Cardiac muscle cell (in vitro differentiated cells and primary cell): Measurements from ENCODE around the gene ZRANB1. TPM values are rescaled to one million over a fixed set of nuclear protein-coding genes. Genes with fewer than 3 reads are reported as not detected.
A peak's percentile ranks its signal among the peaks of the same experiment; 100 is the strongest.

Experiments used
- DNase-seq, 2 donors: peaks; one replicate each; pipeline versions ENCODE4 v3.0.0 to v3.0.0-alpha.2; 2010 to 2017; ENCODE audit warnings: low read depth in 1 of 2, low spot score in 1 of 2
- H3K27ac ChIP-seq: fragments of 200-600 bp; sonication (generic); 2 replicates; pipeline ENCODE4 v1.5.1; 2016
- H3K27me3 ChIP-seq: fragments of 200-600 bp; sonication (generic); 2 replicates; pipeline ENCODE4 v1.6.0; 2016; ENCODE audit warnings: control low read depth
- H3K36me3 ChIP-seq: fragments of 200-600 bp; sonication (generic); 2 replicates; pipeline ENCODE4 v1.5.1; 2016; ENCODE audit warnings: control low read depth
- H3K4me1 ChIP-seq: fragments of 200-600 bp; sonication (generic); 2 replicates; pipeline ENCODE4 v1.8.1; 2017; ENCODE audit warnings: low read depth, mild to moderate bottlenecking, mixed run types
- H3K4me3 ChIP-seq: fragments of 200-600 bp; sonication (generic); 2 replicates; pipeline ENCODE4 v1.5.1; 2016; ENCODE audit warnings: mild to moderate bottlenecking
- H3K9me3 ChIP-seq: fragments of 200-600 bp; sonication (generic); 2 replicates; pipeline ENCODE4 v1.5.1; 2017; ENCODE audit warnings: low read depth, mild to moderate bottlenecking, control low read depth
- CTCF ChIP-seq: IDR thresholded peaks from 2 replicates; pipeline ENCODE4 v1.5.1; 2012; ENCODE audit warnings: low read depth, mild to moderate bottlenecking, low read length
- polyA plus RNA-seq: library from polyadenylated mRNA; unstranded; fragments of >200 nt; fragmentation: Nextera tagmentation; extraction: Ambion mirVana; gene quantifications from 2 replicates; pipeline ENCODE4 v1.2.1, GENCODE V29; 2016
- total RNA-seq: library from RNA; depleted of rRNA; stranded (reverse); fragments of >200 nt; gene quantifications from 2 replicates; pipeline ENCODE4 v1.2.3, GENCODE V29; 2016

The ZRANB1 gene
- total and polyA plus RNA-seq, 2 experiments from 2014 or later: 11.0 to 20.9 TPM

GRCh38 chr10:124996127-124996853 lies 54.4 kb downstream of the ZRANB1 start:
- Histone ChIP-seq H3K27ac (peak overlapping the region; percentile 58), H3K9me3 (no peaks in the 10 kb centered on the region), H3K27me3 (no peaks in the 10 kb centered on the region), H3K4me3 (no peak overlapping the region), H3K4me1 (no peaks in the 10 kb centered on the region), H3K36me3 (peaks cover 48% of the 10 kb centered on the region)
- DNase-seq: no peak
- TF ChIP-seq CTCF: no peak

- Histone ChIP-seq H3K36me3 (peaks cover 46% of the 10 kb centered on the region), H3K27ac (no peak overlapping the region), H3K4me1 (no peaks in the 10 kb centered on the region), H3K4me3 (no peak overlapping the region), H3K27me3 (no peaks in the 10 kb centered on the region), H3K9me3 (no peaks in the 10 kb centered on the region)
- DNase-seq: no peak
- no peak for TF ChIP-seq CTCF
These were observed 54.9 kb downstream of the ZRANB1 start for GRCh38 chr10:124996854-124997215.

DNA sequence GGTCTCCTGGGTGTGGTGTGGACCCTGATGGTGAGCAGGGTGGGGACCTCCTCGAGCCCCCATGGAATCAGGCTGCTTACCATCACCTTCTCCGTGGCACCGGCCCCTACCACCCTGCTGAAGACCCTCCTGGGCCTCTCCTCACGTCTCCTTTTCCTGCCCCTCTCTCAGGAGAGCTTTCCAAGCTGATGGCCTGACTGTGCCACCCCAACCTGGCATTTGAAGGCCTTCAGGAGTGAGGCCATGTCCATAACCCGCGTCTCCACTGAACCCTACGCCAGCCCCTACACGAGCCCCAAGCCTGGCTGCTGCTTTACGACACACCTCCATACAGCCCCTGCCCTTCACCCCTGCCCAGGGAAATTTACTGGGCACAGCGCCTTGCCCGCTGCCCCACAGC lies 55.4 kb downstream of the ZRANB1 start:
- Histone ChIP-seq H3K4me1 (no peaks in the 10 kb centered on the region), H3K36me3 (peaks cover 45% of the 10 kb centered on the region), H3K27ac (no peak overlapping the region), H3K9me3 (no peaks in the 10 kb centered on the region), H3K4me3 (no peak overlapping the region), H3K27me3 (no peaks in the 10 kb centered on the region)
- DNase-seq: no peak
- TF ChIP-seq CTCF: no peak

DNA sequence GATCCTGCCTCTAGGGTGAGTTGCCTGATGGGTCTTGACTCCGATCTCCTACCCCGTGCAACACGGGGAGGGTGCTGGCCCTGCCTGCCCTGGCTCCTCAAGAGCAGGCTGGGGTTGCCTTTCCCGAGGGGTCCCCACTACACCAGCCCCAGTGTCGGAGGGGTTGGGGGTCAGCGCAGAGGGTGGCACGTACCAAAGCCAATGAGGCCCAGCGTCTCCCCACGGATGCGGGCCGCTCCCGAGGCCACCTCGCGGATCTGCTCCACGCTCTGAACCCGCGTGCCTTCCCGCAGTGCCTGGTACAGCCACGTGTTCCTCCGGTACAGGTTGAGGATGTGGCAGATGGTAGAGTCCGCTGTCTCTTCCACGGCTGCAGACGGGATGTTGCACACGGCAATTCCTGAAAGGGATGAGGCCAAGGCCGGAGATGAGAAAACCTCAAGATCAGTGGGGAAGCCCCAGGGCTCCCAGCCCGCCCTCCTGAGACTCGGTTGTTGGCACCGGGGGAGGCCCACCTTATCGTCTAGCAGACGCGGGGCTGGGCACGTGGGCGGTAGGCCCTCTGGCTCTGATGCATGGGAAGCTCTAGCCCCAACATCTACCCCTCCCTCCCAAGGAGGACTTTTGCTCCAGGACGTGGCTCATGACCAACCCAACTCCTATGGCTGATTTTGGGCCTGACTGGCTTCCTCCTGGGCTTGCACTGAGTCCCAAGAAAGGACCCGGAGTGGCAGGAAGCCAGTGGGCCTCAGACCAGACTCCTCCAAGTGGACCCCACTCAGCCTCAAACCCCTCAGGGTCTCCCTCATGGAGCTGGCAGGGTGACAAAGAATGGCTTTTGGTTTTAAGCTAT lies 56.1 kb downstream of the ZRANB1 start:
- no peak overlapping the region for H3K27ac ChIP-seq
- H3K27me3 ChIP-seq: no peaks in the 10 kb centered on the region
- no peak for TF ChIP-seq CTCF
- H3K36me3 ChIP-seq: peaks cover 40% of the 10 kb centered on the region
- no peak overlapping the region for H3K4me3 ChIP-seq
- no peaks in the 10 kb centered on the region for H3K4me1 ChIP-seq
- H3K9me3 ChIP-seq: no peaks in the 10 kb centered on the region
- DNase-seq: no peak

DNA sequence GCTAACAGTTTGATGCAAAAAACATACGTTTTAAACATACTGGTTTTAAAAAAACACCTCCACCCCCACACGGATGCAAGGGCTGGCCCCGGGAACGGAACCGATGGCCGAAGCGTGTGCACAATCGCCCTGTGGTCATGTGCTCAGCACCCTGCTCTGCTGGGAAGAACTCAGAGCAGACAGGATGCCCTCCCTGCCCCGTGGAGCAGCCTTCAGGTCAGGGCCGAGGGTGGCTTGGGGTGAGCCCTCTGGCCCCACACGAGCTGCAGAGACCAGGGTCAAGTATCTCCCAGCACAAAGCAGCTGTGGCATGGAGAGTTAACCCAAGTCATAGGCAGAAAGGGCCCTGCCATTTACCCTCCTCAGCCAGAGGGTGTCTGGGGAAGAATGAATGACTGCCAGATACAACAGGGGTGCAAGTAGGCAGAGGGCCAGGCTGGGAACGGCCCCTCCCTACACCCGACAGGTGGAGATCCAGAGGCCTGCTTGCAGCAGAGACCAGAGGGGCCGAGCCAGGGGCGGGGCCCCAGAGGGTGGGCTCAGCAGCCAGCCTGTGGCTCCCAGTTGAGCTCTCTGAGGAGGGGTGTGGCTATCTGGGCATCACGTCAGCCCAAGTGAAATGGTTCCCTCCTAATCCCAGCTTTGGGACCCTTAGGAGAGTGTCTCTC lies 56.8 kb downstream of the ZRANB1 start:
- TF ChIP-seq CTCF: no peak
- no peak overlapping the region for H3K4me3 ChIP-seq
- DNase-seq: no peak
- no peak overlapping the region for H3K27ac ChIP-seq
- H3K9me3 ChIP-seq: no peaks in the 10 kb centered on the region
- H3K27me3 ChIP-seq: no peaks in the 10 kb centered on the region
- peaks cover 35% of the 10 kb centered on the region for H3K36me3 ChIP-seq
- no peaks in the 10 kb centered on the region for H3K4me1 ChIP-seq
